SK-N-SH (cell line): ENCODE results near the gene R3HDM2. TPM values are rescaled to one million over a fixed set of nuclear protein-coding genes. Genes with fewer than 3 reads are reported as not detected.

ENCODE experiments used
- CTCF ChIA-PET: fragments of 300-600, 350-600 bp; formaldehyde crosslinking; extraction: SDS; loops from one replicate; lab custom pipeline; 2021; lab: Yijun Ruan, JAX
- POLR2A ChIA-PET: fragments of 350-600 bp; sonication (Branson Sonifier 250); formaldehyde crosslinking; extraction: SDS; loops from one replicate; lab custom pipeline; 2020; ENCODE audit warnings: antibody characterized with exemption, inconsistent platforms; lab: Yijun Ruan, JAX
- DNase-seq: peaks from one replicate; pipeline ENCODE4 v3.0.0; 2012
- H2AFZ ChIP-seq: fragments of 200-600 bp; sonication (generic); 2 replicates; pipeline ENCODE4 v1.8.1; 2016; ENCODE audit warnings: antibody characterized with exemption, mild to moderate bottlenecking, low read depth
- H3F3A ChIP-seq: fragments of 200-600 bp; sonication (generic); replicated peaks from 2 replicates; pipeline ENCODE3; 2016; ENCODE audit warnings: antibody characterized with exemption, mild to moderate bottlenecking; ENCODE audit not compliant: insufficient read depth
- H3K27ac ChIP-seq, 2 experiments: fragments of 200-500 bp in 1 of 2; fragments of 200-600 bp in 1 of 2; sonication (Bioruptor generic) in 1 of 2; sonication (generic), shearing (Covaris generic) in 1 of 2; 2 replicates each; pipeline versions ENCODE4 v1.5.1 to v1.6.1; 2014 to 2016; ENCODE audit warnings: low read depth in 2 of 2, inconsistent platforms in 1 of 2, low read length in 1 of 2, mild to moderate bottlenecking in 1 of 2, mixed read lengths in 1 of 2
- H3K27me3 ChIP-seq: fragments of 200-600 bp; sonication (generic), shearing (Covaris generic); 2 replicates; pipeline ENCODE4 v1.6.1; 2016; ENCODE audit warnings: mixed run types; ENCODE audit not compliant: insufficient read depth
- H3K36me3 ChIP-seq, 2 experiments: fragments of 200-500 bp in 1 of 2; fragments of 200-600 bp in 1 of 2; sonication (Bioruptor generic) in 1 of 2; sonication (generic) in 1 of 2; replicated peaks in 1 of 2; 2 replicates each; pipeline versions ENCODE3 to v1.5.1; 2014 to 2016; ENCODE audit warnings: low read length in 1 of 2, mild to moderate bottlenecking in 1 of 2; ENCODE audit not compliant: insufficient read depth in 2 of 2, control insufficient read depth in 1 of 2
- H3K4me1 ChIP-seq, 2 experiments: fragments of 200-500 bp in 1 of 2; fragments of 200-600 bp in 1 of 2; sonication (Bioruptor generic) in 1 of 2; sonication (generic), shearing (Covaris generic) in 1 of 2; 2 replicates each; pipeline versions ENCODE4 v1.5.1 to v1.6.1; 2014 to 2016; ENCODE audit warnings: low read depth in 1 of 2, low read length in 1 of 2, mixed run types in 1 of 2; ENCODE audit not compliant: insufficient read depth in 2 of 2, control insufficient read depth in 1 of 2
- H3K4me2 ChIP-seq: fragments of 200-600 bp; sonication (generic), shearing (Covaris generic); 2 replicates; pipeline ENCODE4 v1.6.1; 2017; ENCODE audit warnings: mixed run types
- H3K4me3 ChIP-seq, 2 experiments: fragments of 200-500 bp in 1 of 2; fragments of 200-600 bp in 1 of 2; sonication (Bioruptor generic) in 1 of 2; sonication (generic), shearing (Covaris generic) in 1 of 2; 2 replicates each; pipeline versions ENCODE4 v1.5.1 to v1.8.1; 2014 to 2016; ENCODE audit warnings: low read depth in 2 of 2, inconsistent platforms in 1 of 2, low read length in 1 of 2, mild to moderate bottlenecking in 1 of 2, mixed read lengths in 1 of 2, moderate library complexity in 1 of 2
- H3K79me2 ChIP-seq: fragments of 200-600 bp; sonication (generic); 2 replicates; pipeline ENCODE4 v1.8.1; 2017; ENCODE audit warnings: mild to moderate bottlenecking; ENCODE audit not compliant: insufficient read depth
- H3K9ac ChIP-seq: fragments of 200-600 bp; sonication (generic); 2 replicates; pipeline ENCODE4 v1.6.1; 2017; ENCODE audit warnings: mixed run types
- H3K9me2 ChIP-seq: fragments of 200-600 bp; sonication (generic); 2 replicates; pipeline ENCODE4 v1.6.1; 2017; ENCODE audit warnings: mixed run types
- H3K9me3 ChIP-seq: fragments of 200-600 bp; sonication (generic); 2 replicates; pipeline ENCODE4 v1.6.1; 2017; ENCODE audit warnings: mixed run types, mild to moderate bottlenecking, moderate library complexity
- H4K20me1 ChIP-seq: fragments of 200-600 bp; sonication (generic); 2 replicates; pipeline ENCODE4 v1.6.1; 2017; ENCODE audit warnings: mild to moderate bottlenecking, mixed run types; ENCODE audit not compliant: insufficient read depth
- CTCF ChIP-seq: fragments of 200-600 bp; sonication (generic); IDR thresholded peaks from 2 replicates; pipeline ENCODE4 v1.6.1; 2017; ENCODE audit warnings: antibody characterized with exemption, mild to moderate bottlenecking, moderate library complexity
- ELF1 ChIP-seq: IDR thresholded peaks from 2 replicates; pipeline ENCODE4 v1.4.0; 2012
- FOXM1 ChIP-seq: IDR thresholded peaks from 2 replicates; pipeline ENCODE4 v1.4.0; 2012; ENCODE audit warnings: low read depth, mild to moderate bottlenecking
- GATA2 ChIP-seq: sonication (generic); formaldehyde crosslinking; IDR thresholded peaks from 2 replicates; pipeline ENCODE4 v1.5.0; 2020; ENCODE audit warnings: mild to moderate bottlenecking, missing genetic modification reagents
- JUND ChIP-seq: IDR thresholded peaks from 2 replicates; pipeline ENCODE4 v1.4.0; 2012
- MAX ChIP-seq: IDR thresholded peaks from 2 replicates; pipeline ENCODE4 v1.4.0; 2012; ENCODE audit warnings: low read depth
- MEF2A ChIP-seq: IDR thresholded peaks from 2 replicates; pipeline ENCODE4 v1.4.0; 2012; ENCODE audit warnings: low read depth, borderline replicate concordance
- NFIC ChIP-seq: IDR thresholded peaks from 2 replicates; pipeline ENCODE4 v1.4.0; 2012; ENCODE audit warnings: borderline replicate concordance
- NRF1 ChIP-seq: IDR thresholded peaks from 2 replicates; pipeline ENCODE4 v1.6.1; 2012; ENCODE audit warnings: low read depth, mild to moderate bottlenecking, low read length
- PBX3 ChIP-seq: IDR thresholded peaks from 2 replicates; pipeline ENCODE4; 2012
- POLR2AphosphoS5 ChIP-seq: IDR thresholded peaks from 2 replicates; pipeline ENCODE4 v1.6.1; 2012; ENCODE audit warnings: low read depth, low read length
- REST ChIP-seq: IDR thresholded peaks from 2 replicates; pipeline ENCODE4 v1.6.1; 2012; ENCODE audit warnings: mild to moderate bottlenecking, low read depth, low read length, moderate library complexity
- RFX5 ChIP-seq: IDR thresholded peaks from 2 replicates; pipeline ENCODE4 v1.6.1; 2012; ENCODE audit warnings: mild to moderate bottlenecking, improper control_type of control experiment, low read length
- RXRA ChIP-seq: IDR thresholded peaks from 2 replicates; pipeline ENCODE4 v1.4.0; 2012; ENCODE audit warnings: low read depth, mild to moderate bottlenecking, borderline replicate concordance
- SIN3A ChIP-seq: IDR thresholded peaks from 2 replicates; pipeline ENCODE4 v1.6.1; 2012; ENCODE audit warnings: low read depth, mild to moderate bottlenecking, low read length, moderate library complexity, borderline replicate concordance
- SMC3 ChIP-seq: IDR thresholded peaks from 2 replicates; pipeline ENCODE4 v1.6.1; 2012; ENCODE audit warnings: low read depth, low read length, improper control_type of control experiment
- TAF1 ChIP-seq: IDR thresholded peaks from 2 replicates; pipeline ENCODE4 v1.6.1; 2012; ENCODE audit warnings: low read depth, mild to moderate bottlenecking, low read length, moderate library complexity, borderline replicate concordance
- TCF12 ChIP-seq: IDR thresholded peaks from 2 replicates; pipeline ENCODE4 v1.4.0; 2012
- USF2 ChIP-seq: fragments of 150-350 bp; IDR thresholded peaks from 2 replicates; pipeline ENCODE4 v1.6.1; 2017; ENCODE audit warnings: antibody characterized with exemption, low read length, low read depth, borderline replicate concordance
- YY1 ChIP-seq: IDR thresholded peaks from 2 replicates; pipeline ENCODE4 v1.4.0; 2012; ENCODE audit warnings: low read depth, mild to moderate bottlenecking
- WGBS: methylation state at CpG from one replicate; pipeline ENCODE4 v1.1.6; 2017; ENCODE audit warnings: low lambda C conversion rate; 5-methylcytosine and 5-hydroxymethylcytosine counted together
- polyA plus RNA-seq, 3 experiments: library from polyadenylated mRNA; depleted of rRNA; stranded (reverse); fragments of >200 nt; gene quantifications; 2 replicates each; pipeline ENCODE4 v1.2.3, GENCODE V29; 2012

The R3HDM2 gene
- polyA plus RNA-seq, 1 of the 3 experiments (the other 2 are of a cell fraction) = 23.1 TPM

- ChIA-PET CTCF (interaction anchor here (0.6 to 5.8 kb wide), 6 partner anchors 10 to 1094 kb away, joined by 3 to 74 read pairs (median 3); partner anchors contain the start of genes INHBE and OS9), POLR2A (no interaction called here)
- Histone ChIP-seq H3K9me3 (no peaks in the 10 kb centered on the region), H3K4me1 (peaks cover 0 to 16% of the 10 kb centered on the region in 2 experiments; a peak in 1 of 4 replicates), H3K79me2 (no peaks in the 10 kb centered on the region), H3K36me3 (no peaks in the 10 kb centered on the region), H4K20me1 (no peaks in the 10 kb centered on the region), H2AFZ (no peak overlapping the region), H3F3A (peaks cover 3% of the 10 kb centered on the region), H3K4me3 (no peak overlapping the region), H3K4me2 (no peak overlapping the region), H3K27me3 (peaks cover 39% of the 10 kb centered on the region), H3K27ac (no peak overlapping the region), H3K9ac (no peak overlapping the region), H3K9me2 (no peaks in the 10 kb centered on the region)
- WGBS = 57% methylated on average over 6 of the region's 6 CpGs
- no peak for DNase-seq
- TF ChIP-seq MAX = no peak
- TF ChIP-seq FOXM1 = no peak
- TF ChIP-seq JUND = no peak
- TF ChIP-seq POLR2AphosphoS5 = no peak
- no peak for TF ChIP-seq NFIC
- no peak for TF ChIP-seq YY1
- TF ChIP-seq USF2 = no peak
- TF ChIP-seq PBX3 = no peak
- TF ChIP-seq SIN3A = no peak
- TF ChIP-seq RXRA = no peak
- TF ChIP-seq TCF12 = no peak
- no peak for TF ChIP-seq REST
- TF ChIP-seq GATA2 (CRISPR knock-in tag) = no peak
- no peak for TF ChIP-seq RFX5
- no peak for TF ChIP-seq TAF1
- TF ChIP-seq SMC3 = no peak
- TF ChIP-seq NRF1 = no peak
- TF ChIP-seq MEF2A = no peak
- no peak for TF ChIP-seq ELF1
- TF ChIP-seq CTCF = no peak
Observed at GRCh38 chr12:57465030-57465746, 34.3 kb upstream of the R3HDM2 start.
